BLaER1 treated with 17β-estradiol and CSF1 and Interleukin-3, amounts not matched to agents 10 nM and 100 nM (cell line): ENCODE data around the gene GLE1.
A peak's percentile ranks its signal among the peaks of the same experiment; 100 is the strongest.

Source experiments
- H3K27ac ChIP-seq, 11 experiments: shearing (Covaris generic); formaldehyde crosslinking; 2 replicates each; pipeline ENCODE4 v1.8.1; 2022
- H3K27me3 ChIP-seq, 11 experiments: shearing (Covaris generic); formaldehyde crosslinking; 2 replicates each; pipeline ENCODE4 v1.8.1; 2022
- H3K36me3 ChIP-seq, 11 experiments: shearing (Covaris generic); formaldehyde crosslinking; 2 replicates each; pipeline ENCODE4 v1.8.1; 2022
- H3K4me1 ChIP-seq, 10 experiments: shearing (Covaris generic); formaldehyde crosslinking; 2 replicates each; pipeline ENCODE4 v1.8.1; 2022
- H3K4me2 ChIP-seq, 11 experiments: shearing (Covaris generic); formaldehyde crosslinking; 2 replicates each; pipeline ENCODE4 v1.8.1; 2022
- H3K4me3 ChIP-seq, 10 experiments: shearing (Covaris generic); formaldehyde crosslinking; 2 replicates each; pipeline ENCODE4 v1.8.1; 2022
- H3K9ac ChIP-seq, 11 experiments: shearing (Covaris generic); formaldehyde crosslinking; 2 replicates each; pipeline ENCODE4 v1.8.1; 2022
- H3K9me3 ChIP-seq, 11 experiments: shearing (Covaris generic); formaldehyde crosslinking; replicated peaks in 1 of 11; 2 replicates each; pipeline ENCODE4 v1.8.1; 2022
- H4K20me1 ChIP-seq, 11 experiments: shearing (Covaris generic); formaldehyde crosslinking; 2 replicates each; pipeline ENCODE4 v1.8.1; 2022
- Cebpa-rat ChIP-seq, 11 experiments: shearing (Covaris generic); IDR thresholded peaks; 2 replicates each; pipeline ENCODE4 v1.8.1; 2022

The GLE1 gene

GRCh38 chr9:128556276-128556675, 51.8 kb downstream of the GLE1 start:
- Histone ChIP-seq H3K4me3 (no peak overlapping the region), H3K27ac (no peak overlapping the region), H3K4me1 (peaks cover 68 to 79% (median 74%) of the 10 kb centered on the region in 10 experiments), H3K9me3 (no peaks in the 10 kb centered on the region), H4K20me1 (peaks cover 59 to 88% (median 82%) of the 10 kb centered on the region in 11 experiments), H3K4me2 (peak overlapping the region; percentile 18 to 90 (median 82); a peak in 17 of 22 replicates), H3K36me3 (peaks cover 0 to 9% (median 0%) of the 10 kb centered on the region in 11 experiments; a peak in 4 of 22 replicates), H3K9ac (no peak overlapping the region), H3K27me3 (no peaks in the 10 kb centered on the region)
- no peak for TF ChIP-seq Cebpa-rat (IDR thresholded peaks at IDR 0.05)

- H3K4me2 ChIP-seq = peak overlapping the region; percentile 18 to 90 (median 87); a peak in 17 of 22 replicates
- H3K36me3 ChIP-seq = peaks cover 0 to 17% (median 5%) of the 10 kb centered on the region in 11 experiments; a peak in 16 of 22 replicates
- no peak overlapping the region for H3K27ac ChIP-seq
- no peaks in the 10 kb centered on the region for H3K9me3 ChIP-seq
- H3K27me3 ChIP-seq = no peaks in the 10 kb centered on the region
- no peak for TF ChIP-seq Cebpa-rat (IDR thresholded peaks at IDR 0.05)
- H3K4me3 ChIP-seq = no peak overlapping the region
- H4K20me1 ChIP-seq = peaks cover 59 to 96% (median 86%) of the 10 kb centered on the region in 11 experiments
- H3K9ac ChIP-seq = no peak overlapping the region
- H3K4me1 ChIP-seq = peaks cover 63 to 73% (median 69%) of the 10 kb centered on the region in 10 experiments
Measured at GRCh38 chr9:128556926-128557634, 52.6 kb downstream of the GLE1 start.

- peak in 1 of 11 experiments; percentile 55; a peak in 1 of 22 replicates for TF ChIP-seq Cebpa-rat (IDR thresholded peaks at IDR 0.05)
- Histone ChIP-seq H3K36me3 (peaks cover 3 to 29% (median 13%) of the 10 kb centered on the region in 11 experiments; a peak in 19 of 22 replicates), H3K4me1 (peaks cover 61 to 69% (median 65%) of the 10 kb centered on the region in 10 experiments), H4K20me1 (peaks cover 64 to 97% (median 87%) of the 10 kb centered on the region in 11 experiments), H3K4me2 (peak overlapping the region; percentile 80 to 89 (median 85)), H3K27ac (peak overlapping the region in 9 of 11 experiments; percentile 1 to 58 (median 38); a peak in 14 of 22 replicates), H3K9ac (peak overlapping the region; percentile 6 to 62 (median 38); a peak in 18 of 22 replicates), H3K9me3 (no peaks in the 10 kb centered on the region), H3K4me3 (peak overlapping the region in 8 of 10 experiments; percentile 1 to 57 (median 24); a peak in 12 of 20 replicates), H3K27me3 (no peaks in the 10 kb centered on the region)
Measured at GRCh38 chr9:128558431-128559310, 54.2 kb downstream of the GLE1 start.

GRCh38 chr9:128565578-128565977, 61.1 kb downstream of the GLE1 start:
- H3K4me3 ChIP-seq = no peak overlapping the region

GRCh38 chr9:128568470-128569078, 64.1 kb downstream of the GLE1 start:
- Histone ChIP-seq H3K27ac (no peak overlapping the region), H3K27me3 (no peaks in the 10 kb centered on the region), H3K36me3 (peaks cover 66 to 94% (median 79%) of the 10 kb centered on the region in 11 experiments), H3K9me3 (no peaks in the 10 kb centered on the region), H4K20me1 (peaks cover 26 to 82% (median 42%) of the 10 kb centered on the region in 11 experiments; a peak in 15 of 22 replicates), H3K9ac (no peak overlapping the region), H3K4me3 (no peak overlapping the region), H3K4me2 (no peak overlapping the region), H3K4me1 (no peaks in the 10 kb centered on the region)
- no peak for TF ChIP-seq Cebpa-rat (IDR thresholded peaks at IDR 0.05)

More at GRCh38 chr9:128565578-128565977, 61.1 kb downstream of the GLE1 start:
- Histone ChIP-seq H3K27me3 (no peaks in the 10 kb centered on the region), H3K36me3 (peaks cover 41 to 89% (median 60%) of the 10 kb centered on the region in 11 experiments), H3K4me2 (no peak overlapping the region), H3K9ac (no peak overlapping the region), H3K9me3 (no peaks in the 10 kb centered on the region), H3K27ac (no peak overlapping the region), H3K4me1 (no peaks in the 10 kb centered on the region), H4K20me1 (peaks cover 34 to 85% (median 46%) of the 10 kb centered on the region in 11 experiments; a peak in 15 of 22 replicates)
- no peak for TF ChIP-seq Cebpa-rat (IDR thresholded peaks at IDR 0.05)

GRCh38 chr9:128575469-128575868, 71.0 kb downstream of the GLE1 start:
- H3K27ac ChIP-seq = no peak overlapping the region
- H3K4me1 ChIP-seq = no peaks in the 10 kb centered on the region
- no peak overlapping the region for H3K4me2 ChIP-seq
- no peak overlapping the region for H3K9ac ChIP-seq
- TF ChIP-seq Cebpa-rat (IDR thresholded peaks at IDR 0.05) = no peak
- H3K36me3 ChIP-seq = peaks cover 91 to 100% (median 98%) of the 10 kb centered on the region in 11 experiments
- H3K27me3 ChIP-seq = no peaks in the 10 kb centered on the region
- H4K20me1 ChIP-seq = peaks cover 0 to 28% (median 11%) of the 10 kb centered on the region in 11 experiments; a peak in 12 of 22 replicates
- H3K9me3 ChIP-seq = no peaks in the 10 kb centered on the region
- H3K4me3 ChIP-seq = no peak overlapping the region

GRCh38 chr9:128575916-128576315, 71.4 kb downstream of the GLE1 start:
- Histone ChIP-seq H4K20me1 (peaks cover 0 to 28% (median 14%) of the 10 kb centered on the region in 11 experiments; a peak in 13 of 22 replicates), H3K27ac (no peak overlapping the region), H3K9me3 (no peaks in the 10 kb centered on the region), H3K36me3 (peaks cover 91 to 100% (median 98%) of the 10 kb centered on the region in 11 experiments), H3K4me1 (no peaks in the 10 kb centered on the region), H3K27me3 (no peaks in the 10 kb centered on the region), H3K4me2 (no peak overlapping the region), H3K9ac (no peak overlapping the region), H3K4me3 (no peak overlapping the region)
- no peak for TF ChIP-seq Cebpa-rat (IDR thresholded peaks at IDR 0.05)

GRCh38 chr9:128577206-128577605, 72.7 kb downstream of the GLE1 start:
- H3K36me3 ChIP-seq = peaks cover 91 to 100% (median 98%) of the 10 kb centered on the region in 11 experiments

More at GRCh38 chr9:128577206-128577605, 72.7 kb downstream of the GLE1 start:
- Histone ChIP-seq H3K4me1 (no peaks in the 10 kb centered on the region), H3K27me3 (no peaks in the 10 kb centered on the region), H3K4me2 (no peak overlapping the region), H3K27ac (no peak overlapping the region), H3K9ac (no peak overlapping the region), H3K9me3 (no peaks in the 10 kb centered on the region), H4K20me1 (peaks cover 0 to 17% (median 12%) of the 10 kb centered on the region in 11 experiments; a peak in 12 of 22 replicates), H3K4me3 (no peak overlapping the region)
- TF ChIP-seq Cebpa-rat (IDR thresholded peaks at IDR 0.05) = no peak
